H1 (cell line): ENCODE measurements around the gene SLC8A1. TPM values are rescaled to one million over a fixed set of nuclear protein-coding genes. Genes with fewer than 3 reads are reported as not detected.

Experiments
- CTCF ChIA-PET: fragments of 300-600 bp; sonication (Branson Sonifier 250); formaldehyde crosslinking; loops from one replicate; lab custom pipeline; 2021; ENCODE audit not compliant: partially characterized antibody; lab: Charles Lee
- POLR2A ChIA-PET: fragments of 300-600 bp; sonication (Branson Sonifier 250); formaldehyde crosslinking; loops from one replicate; lab custom pipeline; 2021; ENCODE audit warnings: inconsistent platforms; ENCODE audit not compliant: partially characterized antibody; lab: Charles Lee
- DNase-seq, 2 experiments: peaks; one replicate each; pipeline versions ENCODE4 v3.0.0 to v3.0.0-alpha.2; 2010 to 2022; ENCODE audit warnings: low spot score in 2 of 2, low read depth in 1 of 2, mixed read lengths in 1 of 2
- FAIRE-seq: peaks from 2 replicates; lab custom pipeline; 2011; peaks lifted over from hg19 to GRCh38; lab: Jason Lieb, UNC
- H2AFZ ChIP-seq: 2 replicates; pipeline ENCODE4 v1.8.1; 2012; ENCODE audit warnings: low read length, inconsistent platforms
- H2AK5ac ChIP-seq: 2 replicates; pipeline ENCODE4 v1.6.1; 2013; ENCODE audit warnings: low read depth, low read length
- H2BK120ac ChIP-seq: replicated peaks from 2 replicates; pipeline ENCODE3; 2013; ENCODE audit warnings: low read depth, low read length, inconsistent platforms
- H2BK12ac ChIP-seq: 2 replicates; pipeline ENCODE4 v1.6.1; 2013; ENCODE audit warnings: low read depth, low read length
- H2BK15ac ChIP-seq: 2 replicates; pipeline ENCODE4 v1.6.1; 2013; ENCODE audit warnings: low read length
- H2BK20ac ChIP-seq: 2 replicates; pipeline ENCODE4 v1.6.1; 2013; ENCODE audit warnings: low read length
- H2BK5ac ChIP-seq: 2 replicates; pipeline ENCODE4 v1.6.1; 2013; ENCODE audit warnings: low read depth, low read length
- H3K14ac ChIP-seq: 2 replicates; pipeline ENCODE4 v1.6.1; 2013; ENCODE audit warnings: inconsistent platforms; ENCODE audit not compliant: insufficient read length
- H3K18ac ChIP-seq: 2 replicates; pipeline ENCODE4 v1.6.1; 2013; ENCODE audit warnings: low read length; ENCODE audit errors: extremely low read depth
- H3K23ac ChIP-seq: 2 replicates; pipeline ENCODE4 v1.6.1; 2013; ENCODE audit warnings: inconsistent platforms; ENCODE audit not compliant: insufficient read length
- H3K23me2 ChIP-seq: 2 replicates; pipeline ENCODE4 v1.6.1; 2013; ENCODE audit warnings: low read depth, low read length
- H3K27ac ChIP-seq: 2 replicates; pipeline ENCODE4 v1.6.1; 2011; ENCODE audit warnings: low read depth, low read length, inconsistent platforms
- H3K27me3 ChIP-seq, 4 experiments: replicated peaks in 1 of 4; 1 replicate in 1 of 4; 2 replicates in 3 of 4; pipeline versions ENCODE4 v1.6.1 to v1.8.1; 2011 to 2013; ENCODE audit warnings: low read length in 3 of 4, mild to moderate bottlenecking in 3 of 4, inconsistent platforms in 2 of 4, mixed read lengths in 2 of 4, moderate library complexity in 1 of 4; ENCODE audit not compliant: control insufficient read depth in 3 of 4, insufficient read depth in 3 of 4; ENCODE audit errors: extremely low read depth in 1 of 4
- H3K36me3 ChIP-seq, 4 experiments: 2 replicates each; pipeline versions ENCODE4 v1.6.1 to v1.8.1; 2011 to 2013; ENCODE audit warnings: mild to moderate bottlenecking in 4 of 4, low read length in 3 of 4, moderate library complexity in 2 of 4, control low read depth in 1 of 4, inconsistent platforms in 1 of 4; ENCODE audit not compliant: insufficient read depth in 4 of 4, control insufficient read depth in 2 of 4
- H3K4ac ChIP-seq: replicated peaks from 2 replicates; pipeline ENCODE3; 2013; ENCODE audit warnings: low read length, low read depth, mixed read lengths, inconsistent platforms; ENCODE audit not compliant: insufficient read length
- H3K4me1 ChIP-seq, 4 experiments: replicated peaks in 1 of 4; 1 replicate in 1 of 4; 2 replicates in 3 of 4; pipeline versions ENCODE4 v1.6.1 to v1.8.1; 2011 to 2013; ENCODE audit warnings: low read length in 3 of 4, inconsistent platforms in 2 of 4, mixed read lengths in 1 of 4; ENCODE audit not compliant: insufficient read depth in 4 of 4, control insufficient read depth in 3 of 4
- H3K4me2 ChIP-seq, 2 experiments: 2 replicates each; pipeline versions ENCODE4 v1.6.1 to v1.8.1; 2011 to 2013; ENCODE audit warnings: low read depth in 2 of 2, low read length in 2 of 2, control low read depth in 1 of 2, inconsistent platforms in 1 of 2, mild to moderate bottlenecking in 1 of 2; ENCODE audit not compliant: insufficient read depth in 1 of 2
- H3K4me3 ChIP-seq, 4 experiments: fragments of 200-600, 300-600 bp in 1 of 4; sonication (generic), shearing (Covaris generic), sonication (Bioruptor Twin) in 1 of 4; 2 replicates each; pipeline versions ENCODE4 v1.5.1 to v1.8.1; 2011 to 2016; ENCODE audit warnings: low read length in 4 of 4, low read depth in 3 of 4, control low read depth in 2 of 4, inconsistent platforms in 2 of 4, mild to moderate bottlenecking in 2 of 4, mixed read lengths in 1 of 4, moderate library complexity in 1 of 4; ENCODE audit not compliant: insufficient read depth in 2 of 4; ENCODE audit errors: extremely low read depth in 1 of 4
- H3K56ac ChIP-seq: replicated peaks from 2 replicates; pipeline ENCODE3; 2013; ENCODE audit warnings: low read depth, mild to moderate bottlenecking, mixed read lengths, low read length, inconsistent platforms; ENCODE audit not compliant: insufficient read length
- H3K79me1 ChIP-seq: 2 replicates; pipeline ENCODE4 v1.6.1; 2013; ENCODE audit warnings: low read depth, low read length, control low read depth
- H3K79me2 ChIP-seq, 2 experiments: 2 replicates each; pipeline versions ENCODE4 v1.6.1 to v1.8.1; 2012 to 2013; ENCODE audit warnings: low read length in 2 of 2, mild to moderate bottlenecking in 2 of 2, inconsistent platforms in 1 of 2; ENCODE audit not compliant: insufficient read depth in 2 of 2, control insufficient read depth in 1 of 2
- H3K9ac ChIP-seq, 4 experiments: replicated peaks in 1 of 4; 1 replicate in 1 of 4; 2 replicates in 3 of 4; pipeline versions ENCODE4 v1.6.1 to v1.8.1; 2011 to 2013; ENCODE audit warnings: low read depth in 3 of 4, low read length in 3 of 4, control low read depth in 2 of 4, mild to moderate bottlenecking in 2 of 4, moderate library complexity in 2 of 4, inconsistent platforms in 1 of 4; ENCODE audit errors: extremely low read depth in 1 of 4
- H3K9me3 ChIP-seq, 2 experiments: 2 replicates each; pipeline versions ENCODE4 v1.6.1 to v1.8.1; 2012 to 2013; ENCODE audit warnings: mild to moderate bottlenecking in 2 of 2, moderate library complexity in 2 of 2, control low read depth in 1 of 2, inconsistent platforms in 1 of 2, low read depth in 1 of 2, low read length in 1 of 2, mixed read lengths in 1 of 2; ENCODE audit not compliant: insufficient read depth in 2 of 2
- H4K20me1 ChIP-seq, 2 experiments: replicated peaks in 1 of 2; 2 replicates each; pipeline versions ENCODE3 to v1.8.1; 2011 to 2013; ENCODE audit warnings: inconsistent platforms in 2 of 2, low read length in 2 of 2, mild to moderate bottlenecking in 1 of 2; ENCODE audit not compliant: insufficient read depth in 2 of 2, control insufficient read depth in 1 of 2
- H4K5ac ChIP-seq: 2 replicates; pipeline ENCODE4 v1.6.1; 2013; ENCODE audit warnings: low read length, low read depth, mixed read lengths, inconsistent platforms; ENCODE audit not compliant: insufficient read length
- H4K8ac ChIP-seq: 2 replicates; pipeline ENCODE4 v1.8.0; 2013; ENCODE audit warnings: mild to moderate bottlenecking, moderate library complexity, low read length, inconsistent platforms; ENCODE audit not compliant: insufficient read depth; ENCODE audit errors: extremely low read depth
- H4K91ac ChIP-seq: replicated peaks from 2 replicates; pipeline ENCODE3; 2013; ENCODE audit warnings: low read length, mixed read lengths, inconsistent platforms; ENCODE audit not compliant: insufficient read length
- ASH2L ChIP-seq: fragments of 200-600, 300-600 bp; sonication (generic); IDR thresholded peaks from one replicate; pipeline ENCODE4 v1.7.1; 2017; ENCODE audit warnings: low read length
- CHD2 ChIP-seq: IDR thresholded peaks from 2 replicates; pipeline ENCODE4 v1.6.1; 2012; ENCODE audit warnings: low read length, improper control_type of control experiment
- CTCF ChIP-seq, 3 experiments: IDR thresholded peaks; 1 replicate in 2 of 3; 2 replicates in 1 of 3; pipeline versions ENCODE4 v1.5.1 to v1.6.1; 2011; ENCODE audit warnings: low read length in 3 of 3, mild to moderate bottlenecking in 3 of 3, inconsistent platforms in 2 of 3, low read depth in 1 of 3, moderate library complexity in 1 of 3; ENCODE audit not compliant: insufficient read depth in 1 of 3; ENCODE audit errors: control extremely low read depth in 1 of 3
- FOSL1 ChIP-seq: IDR thresholded peaks from 2 replicates; pipeline ENCODE4 v1.6.1; 2011; ENCODE audit warnings: mild to moderate bottlenecking, low read depth, low read length, moderate library complexity; ENCODE audit not compliant: insufficient read depth
- KDM1A ChIP-seq: fragments of 200-600, 300-600 bp; sonication (generic); IDR thresholded peaks from 2 replicates; pipeline ENCODE4 v1.7.1; 2016; ENCODE audit warnings: mild to moderate bottlenecking, low read length, borderline replicate concordance
- NANOG ChIP-seq: IDR thresholded peaks from 2 replicates; pipeline ENCODE4 v1.6.1; 2011; ENCODE audit warnings: low read length, low read depth, mild to moderate bottlenecking, inconsistent platforms; ENCODE audit not compliant: insufficient read depth, poor library complexity, severe bottlenecking
- NRF1 ChIP-seq: IDR thresholded peaks from 2 replicates; pipeline ENCODE4 v1.6.1; 2011; ENCODE audit warnings: mild to moderate bottlenecking, low read depth, low read length, improper control_type of control experiment
- RAD21 ChIP-seq, 2 experiments: IDR thresholded peaks in 1 of 2; conservative IDR thresholded peaks in 1 of 2; 2 replicates each; pipeline ENCODE4 v1.6.1; 2011; ENCODE audit warnings: low read depth in 2 of 2, low read length in 2 of 2, improper control_type of control experiment in 1 of 2, inconsistent platforms in 1 of 2, mild to moderate bottlenecking in 1 of 2, moderate library complexity in 1 of 2
- SIX5 ChIP-seq: IDR thresholded peaks from 2 replicates; pipeline ENCODE4 v1.6.1; 2011; ENCODE audit warnings: mild to moderate bottlenecking, low read depth, low read length
- TCF12 ChIP-seq: IDR thresholded peaks from 2 replicates; pipeline ENCODE4 v1.6.1; 2011; ENCODE audit warnings: low read depth, mild to moderate bottlenecking, low read length
- WGBS, 2 experiments: shearing (Covaris generic) in 1 of 2; methylation state at CpG; one replicate each; pipeline versions ENCODE4 v1.1.6 to v1.1.7; 2013 to 2015; ENCODE audit warnings: low lambda C conversion rate in 2 of 2, mixed read lengths in 2 of 2, inconsistent platforms in 1 of 2, low coverage in 1 of 2, missing lambda C conversion rate in 1 of 2; ENCODE audit not compliant: insufficient replicate concordance in 2 of 2, insufficient coverage in 1 of 2, insufficient read length in 1 of 2; ENCODE audit errors: extremely low coverage in 1 of 2, missing lambda C conversion rate in 1 of 2; 5-methylcytosine and 5-hydroxymethylcytosine counted together
- polyA plus RNA-seq, 7 experiments: library from polyadenylated mRNA; depleted of rRNA in 3 of 7; stranded (reverse) in 5 of 7; unstranded in 2 of 7; fragments of >200 nt in 5 of 7; fragments of 200-250 nt in 2 of 7; gene quantifications; 1 replicate in 5 of 7; 2 replicates in 1 of 7; 4 replicates in 1 of 7; pipeline versions ENCODE4 v1.2.1 to v1.2.3, GENCODE V29; 2011 to 2013; ENCODE audit warnings: missing spikeins in 2 of 7, mixed read lengths in 2 of 7
- total RNA-seq: library from RNA; stranded (reverse); fragmentation: NEBNext Ultra II Directional; extraction: Animal tissue kit (Norgen Biotek cat#: 25700); gene quantifications from 2 replicates; pipeline ENCODE4 v1.2.1, GENCODE V29; 2021

SLC8A1 gene
- total and polyA plus RNA-seq, 2 of the 8 experiments (the other 6 are each of a cell fraction or from before 2014, with no cell fraction given): 0.68 to 3.6 TPM

- Histone ChIP-seq H2BK5ac (no peak overlapping the region), H3K79me1 (no peaks in the 10 kb centered on the region), H3K23ac (no peak overlapping the region), H3K56ac (no peak overlapping the region), H3K4me2 (no peak overlapping the region), H3K27ac (no peak overlapping the region), H3K14ac (no peak overlapping the region), H3K4me1 (peaks cover 0 to 3% (median 0%) of the 10 kb centered on the region in 4 experiments; a peak in 1 of 7 replicates), H3K23me2 (no peaks in the 10 kb centered on the region), H2AFZ (no peak overlapping the region), H3K9ac (no peak overlapping the region), H4K20me1 (no peaks in the 10 kb centered on the region), H4K5ac (no peak overlapping the region), H2BK20ac (no peak overlapping the region), H3K36me3 (no peaks in the 10 kb centered on the region; a peak in 1 of 8 replicates), H2AK5ac (no peak overlapping the region), H3K9me3 (no peaks in the 10 kb centered on the region), H3K79me2 (no peaks in the 10 kb centered on the region), H3K4ac (no peak overlapping the region), H2BK15ac (no peak overlapping the region), H3K27me3 (no peaks in the 10 kb centered on the region), H2BK12ac (no peak overlapping the region), H2BK120ac (no peak overlapping the region), H3K4me3 (no peak overlapping the region), H3K18ac (no peak overlapping the region), H4K8ac (no peak overlapping the region), H4K91ac (no peak overlapping the region)
- TF ChIP-seq NANOG (no peak), CTCF (IDR thresholded peaks at IDR 0.05; ENCODE audit: control extremely low read depth in 1 of 3, insufficient read depth in 1 of 3, low read depth in 1 of 3, low read length in 3 of 3) (no peak), NRF1 (no peak), CHD2 (no peak), RAD21 (IDR thresholded peaks at IDR 0.05 in 1 of 2, conservative IDR thresholded peaks at IDR 0.05 in 1 of 2; ENCODE audit: low read depth in 2 of 2, low read length in 2 of 2) (no peak), TCF12 (no peak), SIX5 (no peak), ASH2L (no peak), FOSL1 (no peak), KDM1A (no peak)
- no peak for FAIRE-seq
- no peak for DNase-seq
- CTCF ChIA-PET: interaction anchor here (1.6 kb wide), 1 partner anchor 9 kb away, joined by 5 read pairs; no protein-coding TSS in a partner anchor
- POLR2A ChIA-PET: no interaction called here
- WGBS, 2 experiments: 97% methylated on average over 4 of the region's 4 CpGs; no CpG with 5 or more reads in 1 of the 2 experiments
Observed at GRCh38 chr2:40204268-40204667, 247.6 kb downstream of the SLC8A1 start.
